ENCODE data around the gene JMJD7. TPM values are rescaled to one million over a fixed set of nuclear protein-coding genes. Genes with fewer than 3 reads are reported as not detected.
A peak's percentile ranks its signal among the peaks of the same experiment; 100 is the strongest.

The JMJD7 gene
- total RNA-seq, 1 experiment from 2014 or later: 7.5 TPM

GRCh38 chr15:41865490-41866055 lies 37.7 kb downstream of the JMJD7 start:
- Histone ChIP-seq H3K36me3 (no peaks in the 10 kb centered on the region), H3K4me3 (no peak overlapping the region), H3K27ac (no peak overlapping the region), H3K4me1 (peaks cover 4% of the 10 kb centered on the region; the same call in 1 of the 2 replicates), H3K27me3 (no peaks in the 10 kb centered on the region), H3K9me3 (replicated peaks) (no peaks in the 10 kb centered on the region)
- DNase-seq: no peak

- peaks cover 4% of the 10 kb centered on the region; the same call in 1 of the 2 replicates for H3K4me1 ChIP-seq
Measured at GRCh38 chr15:41866263-41866703, 38.4 kb downstream of the JMJD7 start.

GRCh38 chr15:41866872-41867579 lies 39.1 kb downstream of the JMJD7 start:
- H3K36me3 ChIP-seq: no peaks in the 10 kb centered on the region
- H3K9me3 ChIP-seq (replicated peaks): no peaks in the 10 kb centered on the region
- H3K4me1 ChIP-seq: peaks cover 4% of the 10 kb centered on the region; the same call in 1 of the 2 replicates
- no peaks in the 10 kb centered on the region for H3K27me3 ChIP-seq
- no peak for DNase-seq
- no peak overlapping the region for H3K27ac ChIP-seq
- H3K4me3 ChIP-seq: no peak overlapping the region

More at GRCh38 chr15:41866263-41866703, 38.4 kb downstream of the JMJD7 start:
- Histone ChIP-seq H3K36me3 (no peaks in the 10 kb centered on the region), H3K27me3 (no peaks in the 10 kb centered on the region), H3K4me3 (no peak overlapping the region), H3K9me3 (replicated peaks) (no peaks in the 10 kb centered on the region), H3K27ac (no peak overlapping the region)
- no peak for DNase-seq

DNA sequence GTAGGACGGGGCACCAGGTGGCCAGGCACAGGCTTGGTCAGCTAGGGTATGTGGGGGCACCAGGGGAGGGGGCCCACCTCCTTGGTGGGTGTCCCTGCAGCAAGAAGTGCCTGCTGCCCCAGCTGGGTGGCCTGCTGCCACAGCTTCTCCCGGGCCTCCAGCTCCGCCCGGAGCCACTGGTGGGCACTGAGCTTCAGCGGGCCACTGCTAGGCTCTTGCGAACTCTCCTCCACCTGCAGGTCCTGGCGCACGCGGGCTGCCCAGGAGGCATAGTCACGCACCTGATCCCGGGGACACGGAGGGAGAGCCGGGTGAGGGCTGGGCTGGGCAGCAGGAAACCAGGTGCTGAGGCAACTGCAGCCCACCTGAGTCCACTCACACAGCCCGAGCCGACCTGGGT lies 40.4 kb downstream of the JMJD7 start:
- Histone ChIP-seq H3K27me3 (no peaks in the 10 kb centered on the region), H3K4me3 (no peak overlapping the region), H3K36me3 (no peaks in the 10 kb centered on the region), H3K27ac (no peak overlapping the region), H3K4me1 (peaks cover 4% of the 10 kb centered on the region; the same call in 1 of the 2 replicates), H3K9me3 (replicated peaks) (no peaks in the 10 kb centered on the region)
- no peak for DNase-seq

- no peaks in the 10 kb centered on the region for H3K27me3 ChIP-seq
Measured at GRCh38 chr15:41869770-41870688, 42.1 kb downstream of the JMJD7 start.

DNA sequence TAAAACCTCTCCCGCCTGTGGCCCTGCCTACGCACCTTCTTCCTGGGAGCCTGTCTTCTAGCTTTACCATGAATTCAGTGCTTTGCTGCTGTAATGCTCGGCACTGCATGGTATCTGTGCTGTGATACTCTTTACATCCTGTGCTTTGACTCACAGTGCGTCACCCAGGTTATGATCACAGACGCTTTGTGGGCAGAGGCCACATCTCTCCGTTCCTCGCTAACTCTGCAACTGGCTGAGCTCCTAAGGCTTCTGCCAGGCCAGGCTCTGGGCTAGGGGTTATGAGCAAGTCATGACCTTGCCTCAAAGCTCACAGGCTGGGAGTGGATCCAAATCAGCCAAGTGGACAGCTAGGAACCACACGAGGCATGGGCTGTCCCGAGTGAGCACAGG lies 42.8 kb downstream of the JMJD7 start:
- peak; percentile 40 to 56 for DNase-seq
- H3K4me1 ChIP-seq: peaks cover 4% of the 10 kb centered on the region; the same call in 1 of the 2 replicates
- H3K9me3 ChIP-seq (replicated peaks): no peaks in the 10 kb centered on the region
- no peak overlapping the region for H3K27ac ChIP-seq
- H3K27me3 ChIP-seq: no peaks in the 10 kb centered on the region
- H3K36me3 ChIP-seq: no peaks in the 10 kb centered on the region
- peak overlapping the region; percentile 6 for H3K4me3 ChIP-seq

More at GRCh38 chr15:41869770-41870688, 42.1 kb downstream of the JMJD7 start:
- no peaks in the 10 kb centered on the region for H3K36me3 ChIP-seq
- H3K27ac ChIP-seq: no peak overlapping the region
- peaks cover 4% of the 10 kb centered on the region; the same call in 1 of the 2 replicates for H3K4me1 ChIP-seq
- H3K9me3 ChIP-seq (replicated peaks): no peaks in the 10 kb centered on the region
- H3K4me3 ChIP-seq: peak overlapping the region; percentile 6
- DNase-seq: no peak

DNA sequence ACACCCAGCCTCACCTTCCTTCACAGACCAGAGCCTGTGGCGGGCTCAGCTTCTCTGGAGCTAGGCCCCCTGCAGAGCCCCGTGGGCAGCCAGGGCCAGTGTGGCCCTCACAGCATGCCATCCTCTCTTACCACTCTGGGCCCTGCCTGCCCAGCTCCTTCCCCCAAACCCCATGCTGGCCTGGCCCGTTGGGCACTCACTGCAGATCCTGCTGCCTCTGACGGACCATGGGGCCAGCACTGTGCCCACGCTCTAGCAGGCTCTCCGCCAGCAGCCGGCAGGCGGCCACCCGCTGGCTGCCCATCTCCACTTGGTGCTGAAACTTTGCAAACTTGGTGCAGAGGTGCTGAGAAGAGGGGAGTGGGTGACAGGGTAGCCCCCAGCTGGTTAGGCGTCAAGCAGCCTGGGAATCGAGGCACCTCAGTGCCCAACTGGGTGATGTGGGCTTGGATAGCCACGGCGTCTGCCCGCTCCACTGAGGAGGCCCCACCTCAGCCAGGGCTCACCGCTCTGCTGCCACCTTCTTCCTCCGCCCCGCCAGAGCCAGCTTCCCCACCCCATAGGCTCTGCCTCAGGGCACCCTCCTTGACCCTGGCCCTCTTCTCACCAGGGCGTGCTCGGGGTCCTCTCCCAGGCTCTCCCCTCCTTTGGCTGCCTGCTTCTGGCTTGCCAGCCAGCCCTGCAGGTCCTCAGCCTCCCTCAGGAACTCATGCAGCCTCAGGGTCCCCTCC lies 43.4 kb downstream of the JMJD7 start:
- no peak overlapping the region for H3K4me3 ChIP-seq
- no peak overlapping the region for H3K27ac ChIP-seq
- H3K4me1 ChIP-seq: no peaks in the 10 kb centered on the region; the same call in 1 of the 2 replicates
- H3K27me3 ChIP-seq: no peaks in the 10 kb centered on the region
- DNase-seq: no peak
- H3K9me3 ChIP-seq (replicated peaks): no peaks in the 10 kb centered on the region
- no peaks in the 10 kb centered on the region for H3K36me3 ChIP-seq

GRCh38 chr15:41872166-41872747 lies 44.4 kb downstream of the JMJD7 start:
- no peak overlapping the region for H3K27ac ChIP-seq
- H3K4me1 ChIP-seq: no peaks in the 10 kb centered on the region; the same call in 1 of the 2 replicates
- H3K27me3 ChIP-seq: no peaks in the 10 kb centered on the region
- no peak overlapping the region for H3K4me3 ChIP-seq
- H3K9me3 ChIP-seq (replicated peaks): no peaks in the 10 kb centered on the region
- H3K36me3 ChIP-seq: no peaks in the 10 kb centered on the region
- DNase-seq: no peak

GRCh38 chr15:41873711-41874110 lies 45.8 kb downstream of the JMJD7 start:
- DNase-seq: no peak
- no peaks in the 10 kb centered on the region; the same call in 1 of the 2 replicates for H3K27me3 ChIP-seq
- H3K9me3 ChIP-seq (replicated peaks): no peaks in the 10 kb centered on the region
- H3K27ac ChIP-seq: no peak overlapping the region
- H3K4me3 ChIP-seq: no peak overlapping the region
- peaks cover 6% of the 10 kb centered on the region; the same call in 1 of the 2 replicates for H3K4me1 ChIP-seq
- no peaks in the 10 kb centered on the region for H3K36me3 ChIP-seq

GRCh38 chr15:41874736-41875135 lies 46.8 kb downstream of the JMJD7 start:
- no peak overlapping the region for H3K4me3 ChIP-seq
- no peaks in the 10 kb centered on the region for H3K36me3 ChIP-seq
- no peaks in the 10 kb centered on the region; the same call in 1 of the 2 replicates for H3K27me3 ChIP-seq
- peaks cover 6% of the 10 kb centered on the region; the same call in 1 of the 2 replicates for H3K4me1 ChIP-seq
- H3K9me3 ChIP-seq (replicated peaks): no peaks in the 10 kb centered on the region
- H3K27ac ChIP-seq: no peak overlapping the region
- DNase-seq: no peak

- Histone ChIP-seq H3K4me3 (no peak overlapping the region), H3K4me1 (peaks cover 6% of the 10 kb centered on the region; the same call in 1 of the 2 replicates), H3K9me3 (replicated peaks) (no peaks in the 10 kb centered on the region), H3K36me3 (no peaks in the 10 kb centered on the region), H3K27me3 (no peaks in the 10 kb centered on the region; the same call in 1 of the 2 replicates), H3K27ac (no peak overlapping the region)
- no peak for DNase-seq
Measured at GRCh38 chr15:41876007-41876406, 48.1 kb downstream of the JMJD7 start.

DNA sequence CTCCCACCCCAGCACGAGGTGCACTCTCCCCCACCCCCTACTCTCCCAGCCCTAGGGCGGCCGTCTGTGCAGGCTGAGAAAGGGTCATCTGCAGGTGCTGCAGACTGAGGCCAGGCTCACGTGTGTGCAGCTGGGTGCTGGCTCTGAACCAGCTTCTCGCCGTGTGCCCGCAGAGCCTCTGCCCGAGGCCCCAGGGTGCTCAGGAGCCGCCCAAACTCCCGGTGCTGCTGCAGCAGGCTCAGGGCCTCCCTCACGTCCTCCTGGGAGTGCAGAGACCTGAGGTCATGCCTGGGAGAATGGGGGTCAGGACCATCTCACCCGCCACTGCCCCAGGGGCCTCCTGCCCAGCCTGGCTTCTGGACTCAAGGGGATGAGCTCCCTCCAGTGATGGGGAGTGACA lies 48.8 kb downstream of the JMJD7 start:
- Histone ChIP-seq H3K36me3 (no peaks in the 10 kb centered on the region), H3K27ac (no peak overlapping the region), H3K4me3 (no peak overlapping the region), H3K9me3 (replicated peaks) (no peaks in the 10 kb centered on the region), H3K4me1 (peaks cover 6% of the 10 kb centered on the region; the same call in 1 of the 2 replicates), H3K27me3 (no peaks in the 10 kb centered on the region; the same call in 1 of the 2 replicates)
- DNase-seq: no peak

DNA sequence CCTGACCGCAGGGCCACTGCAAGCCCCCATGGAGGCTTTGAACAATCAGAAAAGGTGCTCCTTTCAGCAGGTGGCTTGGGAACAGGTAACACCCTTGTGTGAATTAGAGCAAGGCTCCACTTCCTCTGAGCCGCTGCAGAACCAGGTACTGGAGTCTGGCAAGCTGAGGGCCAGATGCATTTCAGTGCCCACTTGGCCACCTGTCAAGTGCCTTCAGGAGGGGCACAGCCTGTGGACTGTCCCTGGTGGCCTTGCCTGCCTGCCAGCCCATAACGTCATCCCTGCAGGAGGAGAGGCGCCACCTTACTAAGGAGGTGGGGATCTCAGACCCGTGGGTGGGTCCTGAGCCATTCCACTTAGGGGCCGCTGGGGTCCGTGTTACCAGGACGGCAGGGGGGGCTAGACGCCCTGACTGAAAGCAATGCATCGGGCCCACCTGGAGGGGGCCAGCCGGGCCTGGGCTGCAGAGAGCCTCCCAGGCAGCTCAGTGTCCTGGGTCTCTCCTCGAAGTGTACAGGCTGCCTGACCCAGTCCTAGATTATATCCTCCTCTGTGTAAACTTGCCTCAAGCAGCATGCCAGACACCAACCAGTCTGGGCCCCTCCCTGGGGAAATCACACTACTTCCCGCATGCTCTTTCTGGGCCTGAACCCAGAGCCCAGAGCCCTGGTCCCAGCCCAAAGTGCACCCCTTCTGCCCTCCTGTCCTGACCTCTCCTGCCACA lies 49.9 kb downstream of the JMJD7 start:
- Histone ChIP-seq H3K27ac (no peak overlapping the region), H3K36me3 (no peaks in the 10 kb centered on the region), H3K9me3 (replicated peaks) (no peaks in the 10 kb centered on the region), H3K4me1 (peaks cover 6% of the 10 kb centered on the region; the same call in 1 of the 2 replicates), H3K4me3 (no peak overlapping the region), H3K27me3 (no peaks in the 10 kb centered on the region; the same call in 1 of the 2 replicates)
- no peak for DNase-seq

Measured in SJCRH30 (cell line).